ENCODE measurements around the gene MACROH2A2. TPM values are rescaled to one million over a fixed set of nuclear protein-coding genes. Genes with fewer than 3 reads are reported as not detected.

MACROH2A2 gene
- total and polyA plus RNA-seq, 2 experiments from 2014 or later, result 11.6 to 16.2 TPM

GRCh38 chr10:70085975-70086613, 33.4 kb downstream of the MACROH2A2 start:
- H3K9me3 Mint-ChIP-seq, result no peaks in the 10 kb centered on the region
- H3K27me3 ChIP-seq (ENCODE audit: insufficient read depth), result no peaks in the 10 kb centered on the region
- no peaks in the 10 kb centered on the region; the same call in 2 of the 3 replicates for H3K36me3 Mint-ChIP-seq (ENCODE audit: low read depth)
- H3K27me3 Mint-ChIP-seq (ENCODE audit: insufficient read depth, low read depth, poor library complexity), result no peaks in the 10 kb centered on the region
- TF ChIP-seq, protein P1, sequence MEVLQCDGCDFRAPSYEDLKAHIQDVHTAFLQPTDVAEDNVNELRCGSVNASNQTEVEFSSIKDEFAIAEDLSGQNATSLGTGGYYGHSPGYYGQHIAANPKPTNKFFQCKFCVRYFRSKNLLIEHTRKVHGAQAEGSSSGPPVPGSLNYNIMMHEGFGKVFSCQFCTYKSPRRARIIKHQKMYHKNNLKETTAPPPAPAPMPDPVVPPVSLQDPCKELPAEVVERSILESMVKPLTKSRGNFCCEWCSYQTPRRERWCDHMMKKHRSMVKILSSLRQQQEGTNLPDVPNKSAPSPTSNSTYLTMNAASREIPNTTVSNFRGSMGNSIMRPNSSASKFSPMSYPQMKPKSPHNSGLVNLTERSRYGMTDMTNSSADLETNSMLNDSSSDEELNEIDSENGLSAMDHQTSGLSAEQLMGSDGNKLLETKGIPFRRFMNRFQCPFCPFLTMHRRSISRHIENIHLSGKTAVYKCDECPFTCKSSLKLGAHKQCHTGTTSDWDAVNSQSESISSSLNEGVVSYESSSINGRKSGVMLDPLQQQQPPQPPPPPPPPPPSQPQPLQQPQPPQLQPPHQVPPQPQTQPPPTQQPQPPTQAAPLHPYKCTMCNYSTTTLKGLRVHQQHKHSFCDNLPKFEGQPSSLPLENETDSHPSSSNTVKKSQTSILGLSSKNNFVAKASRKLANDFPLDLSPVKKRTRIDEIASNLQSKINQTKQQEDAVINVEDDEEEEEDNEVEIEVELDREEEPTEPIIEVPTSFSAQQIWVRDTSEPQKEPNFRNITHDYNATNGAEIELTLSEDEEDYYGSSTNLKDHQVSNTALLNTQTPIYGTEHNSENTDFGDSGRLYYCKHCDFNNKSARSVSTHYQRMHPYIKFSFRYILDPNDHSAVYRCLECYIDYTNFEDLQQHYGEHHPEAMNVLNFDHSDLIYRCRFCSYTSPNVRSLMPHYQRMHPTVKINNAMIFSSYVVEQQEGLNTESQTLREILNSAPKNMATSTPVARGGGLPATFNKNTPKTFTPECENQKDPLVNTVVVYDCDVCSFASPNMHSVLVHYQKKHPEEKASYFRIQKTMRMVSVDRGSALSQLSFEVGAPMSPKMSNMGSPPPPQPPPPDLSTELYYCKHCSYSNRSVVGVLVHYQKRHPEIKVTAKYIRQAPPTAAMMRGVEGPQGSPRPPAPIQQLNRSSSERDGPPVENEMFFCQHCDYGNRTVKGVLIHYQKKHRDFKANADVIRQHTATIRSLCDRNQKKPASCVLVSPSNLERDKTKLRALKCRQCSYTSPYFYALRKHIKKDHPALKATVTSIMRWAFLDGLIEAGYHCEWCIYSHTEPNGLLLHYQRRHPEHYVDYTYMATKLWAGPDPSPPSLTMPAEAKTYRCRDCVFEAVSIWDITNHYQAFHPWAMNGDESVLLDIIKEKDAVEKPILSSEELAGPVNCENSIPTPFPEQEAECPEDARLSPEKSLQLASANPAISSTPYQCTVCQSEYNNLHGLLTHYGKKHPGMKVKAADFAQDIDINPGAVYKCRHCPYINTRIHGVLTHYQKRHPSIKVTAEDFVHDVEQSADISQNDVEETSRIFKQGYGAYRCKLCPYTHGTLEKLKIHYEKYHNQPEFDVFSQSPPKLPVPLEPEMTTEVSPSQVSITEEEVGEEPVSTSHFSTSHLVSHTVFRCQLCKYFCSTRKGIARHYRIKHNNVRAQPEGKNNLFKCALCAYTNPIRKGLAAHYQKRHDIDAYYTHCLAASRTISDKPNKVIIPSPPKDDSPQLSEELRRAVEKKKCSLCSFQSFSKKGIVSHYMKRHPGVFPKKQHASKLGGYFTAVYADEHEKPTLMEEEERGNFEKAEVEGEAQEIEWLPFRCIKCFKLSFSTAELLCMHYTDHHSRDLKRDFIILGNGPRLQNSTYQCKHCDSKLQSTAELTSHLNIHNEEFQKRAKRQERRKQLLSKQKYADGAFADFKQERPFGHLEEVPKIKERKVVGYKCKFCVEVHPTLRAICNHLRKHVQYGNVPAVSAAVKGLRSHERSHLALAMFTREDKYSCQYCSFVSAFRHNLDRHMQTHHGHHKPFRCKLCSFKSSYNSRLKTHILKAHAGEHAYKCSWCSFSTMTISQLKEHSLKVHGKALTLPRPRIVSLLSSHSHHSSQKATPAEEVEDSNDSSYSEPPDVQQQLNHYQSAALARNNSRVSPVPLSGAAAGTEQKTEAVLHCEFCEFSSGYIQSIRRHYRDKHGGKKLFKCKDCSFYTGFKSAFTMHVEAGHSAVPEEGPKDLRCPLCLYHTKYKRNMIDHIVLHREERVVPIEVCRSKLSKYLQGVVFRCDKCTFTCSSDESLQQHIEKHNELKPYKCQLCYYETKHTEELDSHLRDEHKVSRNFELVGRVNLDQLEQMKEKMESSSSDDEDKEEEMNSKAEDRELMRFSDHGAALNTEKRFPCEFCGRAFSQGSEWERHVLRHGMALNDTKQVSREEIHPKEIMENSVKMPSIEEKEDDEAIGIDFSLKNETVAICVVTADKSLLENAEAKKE (CRISPR knock-in tag; IDR thresholded peaks at IDR 0.05), result no peak
- TF ChIP-seq CREB1 (CRISPR knock-in tag; IDR thresholded peaks at IDR 0.05; ENCODE audit: low read depth) (no peak), NANOG (IDR thresholded peaks at IDR 0.05; ENCODE audit: borderline replicate concordance) (no peak), ZNF114 (CRISPR knock-in tag; IDR thresholded peaks at IDR 0.05) (no peak), JUNB (IDR thresholded peaks at IDR 0.05; ENCODE audit: unreplicated experiment) (no peak), CTCF (conservative IDR thresholded peaks at IDR 0.05; ENCODE audit: low read depth in 2 of 2) (no peak), EZH2 (IDR thresholded peaks at IDR 0.05; ENCODE audit: low read depth, unreplicated experiment) (no peak)
- H3K4me3 ChIP-seq, result no peak overlapping the region
- H3K27ac Mint-ChIP-seq, result no peak overlapping the region
- H3K4me1 Mint-ChIP-seq, result no peaks in the 10 kb centered on the region
- H2AFZ ChIP-seq, result no peak overlapping the region
- H3K9me2 ChIP-seq (ENCODE audit: insufficient read depth), result no peaks in the 10 kb centered on the region
- H3K4me2 ChIP-seq, result no peak overlapping the region
- H4K20me1 ChIP-seq (replicated peaks; ENCODE audit: insufficient read depth), result no peaks in the 10 kb centered on the region
- no peak overlapping the region for H3K27ac ChIP-seq (ENCODE audit: low read depth)
- no peaks in the 10 kb centered on the region for H3K36me3 ChIP-seq (ENCODE audit: insufficient read depth)
- DNase-seq (ENCODE audit: low spot score) (no peak), ATAC-seq (no peak)
- H3K4me1 ChIP-seq (ENCODE audit: insufficient read depth), result no peaks in the 10 kb centered on the region
- no peak overlapping the region for H3K4me3 Mint-ChIP-seq
- H3K79me2 ChIP-seq (replicated peaks; ENCODE audit: insufficient read depth), result no peaks in the 10 kb centered on the region
- H3F3A ChIP-seq (replicated peaks; ENCODE audit: low read depth), result no peaks in the 10 kb centered on the region

All from GM23338 (cell line).